HG02588 (cell line): ENCODE results near the gene ZNF625.
A peak's percentile ranks its signal among the peaks of the same experiment; 100 is the strongest.

Source experiments
- ATAC-seq: cut with Tn5 transposase; IDR thresholded peaks from one replicate; pipeline ENCODE4 v1.9.1; 2021; ENCODE audit warnings: mild to moderate bottlenecking, moderate library complexity; ENCODE audit not compliant: unreplicated experiment

The ZNF625 gene

GRCh38 chr19:12156223-12157058, at the start of gene ZNF625:
TSS of gene ZNF625 (minus strand) at chr19:12156734. CDS start at chr19:12156558, 176 bp downstream.
- peak; percentile 54 for ATAC-seq

- ATAC-seq, result no peak
Observed at GRCh38 chr19:12205296-12205695, 48.8 kb upstream of the ZNF625 start.

GRCh38 chr19:12202250-12202649, 45.7 kb upstream of the ZNF625 start:
- ATAC-seq, result no peak

- no peak for ATAC-seq
Observed at GRCh38 chr19:12199757-12200419, 43.4 kb upstream of the ZNF625 start.

GRCh38 chr19:12198136-12198535, 41.6 kb upstream of the ZNF625 start:
- ATAC-seq, result no peak

- ATAC-seq, result no peak
Observed at GRCh38 chr19:12194827-12195731, 38.5 kb upstream of the ZNF625 start.

GRCh38 chr19:12187625-12188024, 31.1 kb upstream of the ZNF625 start:
- no peak for ATAC-seq

GRCh38 chr19:12180377-12180776, 23.8 kb upstream of the ZNF625 start:
- ATAC-seq, result no peak

- no peak for ATAC-seq
Observed at GRCh38 chr19:12166626-12167025, 10.1 kb upstream of the ZNF625 start.

GRCh38 chr19:12163826-12164225, 7.3 kb upstream of the ZNF625 start:
- no peak for ATAC-seq

GRCh38 chr19:12162882-12163806, 6.6 kb upstream of the ZNF625 start, which contains the start of gene ZNF136:
TSS of gene ZNF136 (plus strand) at chr19:12163096. CDS start at chr19:12163204, 108 bp downstream.
- peak; percentile 85 for ATAC-seq

GRCh38 chr19:12162513-12162881, 6.0 kb upstream of the ZNF625 start:
- no peak for ATAC-seq

- ATAC-seq, result no peak
Observed at GRCh38 chr19:12159773-12160414, 3.4 kb upstream of the ZNF625 start.

- no peak for ATAC-seq
Observed at GRCh38 chr19:12155324-12155860, 1.1 kb downstream of the ZNF625 start.

- ATAC-seq, result no peak
Observed at GRCh38 chr19:12145348-12145747, 11.2 kb downstream of the ZNF625 start.

GRCh38 chr19:12141405-12141736, 15.2 kb downstream of the ZNF625 start:
- no peak for ATAC-seq

GRCh38 chr19:12140545-12141404, 15.8 kb downstream of the ZNF625 start:
- peak; percentile 50 for ATAC-seq

GRCh38 chr19:12139885-12140544, 16.5 kb downstream of the ZNF625 start, which contains the start of gene ZNF20:
TSS of gene ZNF20 (minus strand) at chr19:12140350. CDS start at chr19:12140182, 168 bp downstream.
- ATAC-seq, result peak; percentile 84
